Astrocyte (in vitro differentiated cells and primary cell): ENCODE data around the gene XYLT1.

Source experiments
- CTCF ChIP-seq: IDR thresholded peaks from 2 replicates; pipeline ENCODE4 v1.5.1; 2011; ENCODE audit warnings: low read depth, mild to moderate bottlenecking, inconsistent platforms, low read length, moderate library complexity; ENCODE audit not compliant: insufficient read depth
- EZH2 ChIP-seq: IDR thresholded peaks from 2 replicates; pipeline ENCODE4 v1.6.1; 2012; ENCODE audit warnings: mild to moderate bottlenecking, low read length, inconsistent platforms; ENCODE audit not compliant: insufficient read depth

- TF ChIP-seq CTCF (no peak), EZH2 (no peak)
Measured at GRCh38 chr16:17224879-17225281, 245.9 kb downstream of the XYLT1 start.
